Ectodermal cell (in vitro differentiated cells): ENCODE measurements around the gene MT1X.
A peak's percentile ranks its signal among the peaks of the same experiment; 100 is the strongest.

Experiments used
- H3K27ac ChIP-seq: 2 replicates; pipeline ENCODE4 v1.7.0; 2013; ENCODE audit warnings: mild to moderate bottlenecking, low read depth, low read length; ENCODE audit not compliant: insufficient read depth, poor library complexity, severe bottlenecking
- H3K27me3 ChIP-seq: 2 replicates; pipeline ENCODE4 v1.7.0; 2013; ENCODE audit warnings: mild to moderate bottlenecking, low read length; ENCODE audit not compliant: insufficient read depth, control insufficient read depth, poor library complexity, severe bottlenecking
- H3K36me3 ChIP-seq: one replicate; pipeline ENCODE4 v1.7.0; 2013; ENCODE audit warnings: low read length; ENCODE audit not compliant: control insufficient read depth, insufficient read depth
- H3K4me1 ChIP-seq: one replicate; pipeline ENCODE4 v1.7.0; 2013; ENCODE audit warnings: low read length; ENCODE audit not compliant: control insufficient read depth, insufficient read depth
- H3K4me3 ChIP-seq: 2 replicates; pipeline ENCODE4 v1.7.0; 2013; ENCODE audit warnings: low read depth, low read length, control low read depth; ENCODE audit not compliant: insufficient read depth
- H3K9me3 ChIP-seq: 2 replicates; pipeline ENCODE4 v1.7.0; 2013; ENCODE audit warnings: mild to moderate bottlenecking, low read length, moderate library complexity; ENCODE audit not compliant: control insufficient read depth
- WGBS, 2 experiments: methylation state at CpG; one replicate each; pipeline ENCODE4 v1.1.7; 2013; ENCODE audit warnings: missing lambda C conversion rate in 2 of 2; 5-methylcytosine and 5-hydroxymethylcytosine counted together

MT1X gene

DNA sequence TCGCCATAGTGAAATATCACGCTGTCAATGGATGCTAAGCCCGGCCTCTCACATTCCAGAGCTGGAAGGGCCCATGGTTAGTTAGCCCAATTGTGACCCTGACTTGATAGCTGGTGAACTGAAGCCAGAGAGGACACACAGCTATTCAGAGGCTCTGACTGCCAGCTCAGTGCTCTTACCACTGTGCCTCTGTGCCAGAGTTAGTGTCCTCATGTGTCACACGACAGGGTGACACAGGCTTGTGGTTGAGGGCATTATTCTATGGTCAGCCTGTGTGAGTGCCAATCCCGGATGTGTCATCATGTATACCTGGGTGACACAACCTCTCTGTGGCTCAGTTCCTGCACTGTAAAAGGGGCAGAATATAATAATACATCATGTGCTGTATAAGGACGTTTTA, 2.5 kb upstream of the MT1X start:
- WGBS, 2 experiments, result 88 to 89% methylated on average over 6 of the region's 6 CpGs
- peaks cover 6% of the 10 kb centered on the region for H3K4me1 ChIP-seq

DNA sequence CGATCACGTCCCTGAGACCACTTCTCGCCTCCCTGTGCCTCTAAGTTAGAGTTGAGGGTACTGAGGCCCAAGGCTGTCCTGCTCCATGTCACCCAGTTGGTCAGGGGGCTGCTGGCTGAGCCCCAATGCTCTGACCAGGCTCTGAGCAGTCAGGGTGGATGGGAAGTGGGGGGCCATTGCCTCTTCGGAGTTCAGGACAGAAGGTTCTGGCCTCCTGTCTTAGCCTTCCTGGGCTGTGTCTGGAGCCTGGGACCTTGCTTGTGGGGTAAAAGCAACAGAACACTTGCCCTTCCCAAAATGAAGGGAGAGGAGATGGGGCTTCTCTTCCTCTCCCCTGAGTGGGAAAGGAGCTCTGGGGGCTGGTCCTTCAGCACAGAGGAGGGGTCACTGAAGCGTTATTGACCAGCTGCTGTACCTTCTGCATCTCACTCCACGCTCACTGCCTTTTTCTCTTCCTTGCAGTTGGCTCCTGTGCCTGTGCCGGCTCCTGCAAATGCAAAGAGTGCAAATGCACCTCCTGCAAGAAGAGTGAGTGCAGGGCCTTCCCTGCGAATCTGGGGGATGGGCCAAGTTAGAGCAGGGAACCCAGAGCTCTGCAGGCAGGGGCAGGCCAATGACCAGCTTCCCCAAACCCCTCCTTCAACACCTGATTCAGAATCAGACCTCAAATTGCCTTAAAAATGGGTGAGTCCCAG, 580 bp downstream of the MT1X start:
- Histone ChIP-seq H3K27me3 (peaks cover 43% of the 10 kb centered on the region), H3K27ac (no peak overlapping the region), H3K4me1 (peaks cover 6% of the 10 kb centered on the region), H3K4me3 (peak overlapping the region; percentile 51), H3K9me3 (no peaks in the 10 kb centered on the region), H3K36me3 (no peaks in the 10 kb centered on the region)
- 27 to 31% methylated on average over 8 of the region's 8 CpGs for WGBS, 2 experiments

More for the DNA sequence above, 2.5 kb upstream of the MT1X start:
- no peak overlapping the region for H3K4me3 ChIP-seq
- H3K27me3 ChIP-seq, result peaks cover 73% of the 10 kb centered on the region
- no peak overlapping the region for H3K27ac ChIP-seq
- H3K36me3 ChIP-seq, result no peaks in the 10 kb centered on the region
- no peaks in the 10 kb centered on the region for H3K9me3 ChIP-seq

DNA sequence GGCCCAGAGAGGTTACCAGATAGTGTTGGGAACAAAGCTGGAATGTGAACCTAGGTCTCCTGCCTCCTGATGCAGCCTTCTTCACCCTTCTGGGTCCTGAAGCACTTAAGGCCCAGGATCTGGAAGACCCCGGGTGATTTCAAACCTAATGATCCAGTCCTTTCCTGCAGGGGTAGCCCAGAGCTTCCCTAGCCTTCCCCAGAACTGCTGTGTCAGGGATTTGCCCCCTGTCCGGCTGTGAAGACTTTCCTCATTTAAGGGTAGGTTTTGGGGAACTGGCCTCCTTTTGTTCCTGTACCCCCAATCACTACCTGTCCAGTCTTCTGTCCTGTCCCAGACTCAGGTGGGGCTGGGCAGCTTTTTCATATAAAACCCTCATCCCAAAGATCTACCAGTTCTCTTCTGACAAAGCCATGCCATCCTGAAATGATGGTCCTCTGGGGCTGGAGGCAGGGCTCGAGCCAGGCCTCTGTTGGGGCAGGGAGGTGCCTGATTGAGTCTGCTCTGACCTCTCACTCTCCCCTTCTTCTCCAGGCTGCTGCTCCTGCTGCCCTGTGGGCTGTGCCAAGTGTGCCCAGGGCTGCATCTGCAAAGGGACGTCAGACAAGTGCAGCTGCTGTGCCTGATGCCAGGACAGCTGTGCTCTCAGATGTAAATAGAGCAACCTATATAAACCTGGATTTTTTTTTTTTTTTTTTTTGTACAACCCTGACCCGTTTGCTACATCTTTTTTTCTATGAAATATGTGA, 1.3 kb downstream of the MT1X start:
- no peaks in the 10 kb centered on the region for H3K36me3 ChIP-seq
- H3K4me1 ChIP-seq, result peaks cover 6% of the 10 kb centered on the region
- H3K9me3 ChIP-seq, result no peaks in the 10 kb centered on the region
- H3K4me3 ChIP-seq, result no peak overlapping the region
- WGBS, 2 experiments, result 77 to 83% methylated on average over 4 to 5 of the region's 5 CpGs
- peaks cover 41% of the 10 kb centered on the region for H3K27me3 ChIP-seq
- H3K27ac ChIP-seq, result no peak overlapping the region

DNA sequence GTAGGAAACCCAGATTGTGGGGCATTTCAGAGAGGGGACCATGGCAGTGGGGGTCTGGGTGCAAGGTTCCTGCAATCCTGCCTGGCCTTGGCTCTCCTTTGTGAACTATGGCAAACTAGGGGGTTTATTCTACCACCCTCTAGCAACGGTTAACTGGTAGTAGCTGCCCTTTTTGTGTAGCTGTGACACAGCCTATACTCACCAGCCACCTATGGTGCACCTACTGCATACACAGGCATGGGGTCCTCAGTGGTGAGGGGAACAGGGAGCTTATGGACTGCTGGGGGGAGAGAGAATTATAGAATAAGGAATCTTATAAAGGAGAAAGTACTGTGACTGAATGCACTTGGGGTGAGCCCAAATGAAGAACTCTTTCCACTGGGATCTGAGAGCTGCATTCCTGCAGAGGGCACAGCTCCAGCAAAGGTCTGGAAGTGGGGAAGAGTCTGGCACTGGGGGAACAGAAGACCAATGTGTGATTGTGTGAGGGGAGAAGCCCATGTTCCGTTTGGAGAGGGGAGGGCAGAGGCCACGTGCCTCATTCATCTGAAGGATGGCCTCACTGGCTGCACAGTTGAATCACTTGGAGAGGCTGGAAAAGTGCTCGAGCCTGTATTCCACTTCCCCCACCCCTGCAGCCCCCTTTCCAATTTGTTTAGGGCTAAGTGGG, 2.1 kb downstream of the MT1X start:
- Histone ChIP-seq H3K4me3 (no peak overlapping the region), H3K4me1 (peaks cover 6% of the 10 kb centered on the region), H3K27ac (no peak overlapping the region), H3K27me3 (peaks cover 41% of the 10 kb centered on the region), H3K36me3 (no peaks in the 10 kb centered on the region), H3K9me3 (no peaks in the 10 kb centered on the region)
- WGBS, 2 experiments, result 70 to 76% methylated on average over 4 of the region's 4 CpGs

DNA sequence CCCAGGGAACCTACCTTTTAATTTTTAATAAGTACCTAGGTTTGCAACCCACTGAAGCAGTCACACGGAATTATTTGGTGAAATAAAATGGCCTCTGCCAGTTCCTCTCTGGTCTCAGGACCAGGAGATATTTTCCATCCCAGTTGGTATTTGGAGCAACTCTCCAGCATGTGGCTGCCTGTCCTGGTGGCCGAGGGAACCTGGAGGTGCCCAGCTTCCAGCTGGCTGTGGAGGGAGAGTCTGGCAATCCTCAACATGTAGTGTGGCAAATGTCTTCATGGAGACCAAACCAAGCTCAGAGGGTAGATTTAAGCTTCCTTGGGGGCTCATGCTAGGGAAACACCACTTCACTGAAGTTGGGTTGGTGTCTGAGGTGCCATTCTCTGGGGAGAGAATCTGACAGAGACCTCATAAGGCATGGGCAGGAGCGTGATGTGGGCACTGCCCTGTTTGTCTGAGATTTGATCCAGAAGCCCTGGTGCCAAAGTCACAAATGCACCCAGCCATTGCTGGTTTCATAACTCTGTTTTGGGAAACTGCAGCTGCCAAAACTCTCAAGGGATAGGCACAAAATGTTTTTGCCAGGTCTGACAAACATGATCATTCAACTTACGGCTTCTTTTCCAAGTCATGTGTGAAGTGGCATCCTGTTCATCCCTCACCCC, 2.8 kb downstream of the MT1X start:
- WGBS, 2 experiments, result 92 to 96% methylated on average over 4 of the region's 4 CpGs
- Histone ChIP-seq H3K27ac (no peak overlapping the region), H3K36me3 (no peaks in the 10 kb centered on the region), H3K27me3 (peaks cover 40% of the 10 kb centered on the region), H3K4me3 (no peak overlapping the region), H3K9me3 (no peaks in the 10 kb centered on the region), H3K4me1 (peaks cover 6% of the 10 kb centered on the region)

DNA sequence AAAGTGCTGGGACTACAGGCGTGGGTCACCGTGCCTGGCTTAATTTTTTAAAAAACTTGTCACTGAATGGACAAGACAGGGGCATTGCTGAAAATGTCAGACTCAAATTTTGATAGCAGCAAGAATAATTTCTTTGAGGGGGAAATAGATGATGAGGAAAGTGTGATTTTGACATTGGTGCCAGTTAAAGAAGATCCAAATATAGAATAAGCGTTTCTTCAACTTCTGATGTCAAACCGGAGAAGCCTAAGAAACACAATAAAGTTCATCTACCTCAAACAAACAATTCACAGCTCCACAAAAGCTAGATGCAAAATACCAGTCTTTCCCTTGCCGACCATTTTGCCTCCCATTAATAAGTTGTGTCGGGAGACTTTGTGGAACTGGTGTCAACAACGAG, 4.5 kb downstream of the MT1X start:
- Histone ChIP-seq H3K4me1 (peaks cover 6% of the 10 kb centered on the region), H3K36me3 (no peaks in the 10 kb centered on the region), H3K27me3 (peaks cover 25% of the 10 kb centered on the region), H3K4me3 (no peak overlapping the region), H3K9me3 (no peaks in the 10 kb centered on the region), H3K27ac (no peak overlapping the region)
- WGBS, 2 experiments, result 93 to 95% methylated on average over 7 of the region's 7 CpGs

DNA sequence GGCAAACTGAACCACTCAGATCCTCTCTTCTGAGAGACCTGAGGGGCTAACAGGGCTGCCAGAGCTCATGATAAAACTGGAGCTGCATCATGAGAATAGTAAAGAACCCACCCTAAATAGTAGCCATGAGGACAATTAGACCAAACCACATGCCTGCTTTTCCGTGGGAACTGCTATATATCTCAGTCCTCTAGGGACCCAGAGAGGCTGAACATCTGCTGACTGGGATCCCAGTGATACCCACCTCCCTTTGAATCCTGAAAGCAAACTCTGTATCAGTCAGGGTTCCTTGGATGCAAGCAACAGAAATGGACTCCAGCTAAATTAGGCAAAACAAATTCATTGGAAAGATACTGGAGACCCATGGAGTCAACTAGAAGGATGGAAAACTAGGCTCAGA, 6.5 kb downstream of the MT1X start:
- Histone ChIP-seq H3K4me1 (no peaks in the 10 kb centered on the region), H3K27me3 (peaks cover 5% of the 10 kb centered on the region), H3K27ac (no peak overlapping the region), H3K9me3 (no peaks in the 10 kb centered on the region), H3K4me3 (no peak overlapping the region), H3K36me3 (no peaks in the 10 kb centered on the region)
- WGBS, 2 experiments, result 55 to 61% methylated on average over 1 of the region's 1 CpG

DNA sequence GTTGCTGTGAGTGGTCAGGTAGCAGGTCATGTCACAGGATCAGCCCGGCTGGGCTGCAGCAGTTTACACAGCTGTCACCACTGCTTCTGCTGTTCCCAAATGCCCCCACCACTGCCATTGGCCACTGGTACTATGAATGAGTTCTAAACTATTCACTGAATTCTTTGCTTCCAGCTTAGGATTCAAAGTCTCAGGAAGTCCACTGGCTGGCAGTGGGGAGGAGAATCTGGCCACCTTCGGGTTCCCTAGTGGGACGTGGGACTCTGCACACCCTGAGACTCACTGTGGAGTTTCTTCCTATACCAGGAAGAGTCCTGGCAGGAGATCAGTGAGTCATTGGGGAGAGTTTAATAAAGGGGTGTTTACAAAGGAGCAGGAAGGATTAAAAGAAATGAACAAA, 6.9 kb downstream of the MT1X start:
- Histone ChIP-seq H3K9me3 (no peaks in the 10 kb centered on the region), H3K4me1 (no peaks in the 10 kb centered on the region), H3K27ac (no peak overlapping the region), H3K36me3 (no peaks in the 10 kb centered on the region), H3K4me3 (no peak overlapping the region), H3K27me3 (peaks cover 2% of the 10 kb centered on the region)
- 84 to 87% methylated on average over 3 of the region's 3 CpGs for WGBS, 2 experiments

DNA sequence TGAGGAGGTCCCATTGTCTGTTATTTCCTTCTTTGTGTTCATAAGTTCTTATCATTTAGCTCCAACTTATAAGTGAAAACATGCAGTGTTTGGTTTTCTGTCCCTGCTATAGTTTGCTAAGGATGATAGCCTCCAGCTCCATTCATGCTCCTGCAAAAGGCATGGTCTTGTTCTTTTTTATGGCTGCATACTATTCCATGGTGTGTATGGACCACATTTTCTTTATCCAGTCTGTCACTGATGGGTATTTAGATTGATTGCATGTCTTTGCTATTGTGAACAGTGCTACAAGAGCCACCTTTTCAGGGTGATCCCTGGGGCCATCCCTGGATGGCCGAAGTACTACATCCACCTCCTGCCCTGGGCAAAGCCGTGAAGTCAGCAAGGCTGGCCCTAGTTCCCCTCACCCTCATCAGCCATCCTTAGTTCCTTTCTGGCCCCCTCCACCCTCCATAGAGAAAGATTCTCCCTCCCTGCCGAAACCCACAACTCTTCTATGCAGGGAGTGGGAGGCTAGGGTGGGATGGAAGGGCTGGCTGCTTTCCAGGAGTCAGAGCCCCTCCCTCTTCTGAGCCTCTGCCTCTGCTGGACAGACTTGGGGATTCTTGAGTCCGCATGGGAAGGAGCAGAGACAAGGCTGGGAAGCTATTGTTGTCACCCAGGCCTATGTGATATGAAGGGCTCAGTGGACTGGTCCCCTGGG, 8.3 kb downstream of the MT1X start:
- no peaks in the 10 kb centered on the region for H3K27me3 ChIP-seq
- H3K4me3 ChIP-seq, result no peak overlapping the region
- no peaks in the 10 kb centered on the region for H3K4me1 ChIP-seq
- H3K36me3 ChIP-seq, result no peaks in the 10 kb centered on the region
- no peaks in the 10 kb centered on the region for H3K9me3 ChIP-seq
- no peak overlapping the region for H3K27ac ChIP-seq
- WGBS, 2 experiments, result 74 to 90% methylated on average over 3 to 4 of the region's 4 CpGs
